HepG2 (cell line): Measurements from ENCODE around the gene CIT.

ENCODE experiments used
- BRF2 ChIP-seq: sonication (generic); formaldehyde crosslinking; IDR thresholded peaks from 2 replicates; pipeline ENCODE4 v1.8.1; 2022; ENCODE audit warnings: mild to moderate bottlenecking, missing genetic modification reagents
- CTCF ChIP-seq: sonication (generic); formaldehyde crosslinking; IDR thresholded peaks from 2 replicates; pipeline ENCODE4 v1.5.0; 2020; ENCODE audit warnings: mild to moderate bottlenecking, missing genetic modification reagents, moderate library complexity
- EZH2 ChIP-seq: conservative IDR thresholded peaks from 2 replicates; pipeline ENCODE4 v1.6.1; 2012; ENCODE audit warnings: mild to moderate bottlenecking, low read depth, low read length, moderate library complexity
- HDAC6 ChIP-seq: fragments of 200-600 bp; sonication (generic); IDR thresholded peaks from 2 replicates; pipeline ENCODE4 v1.7.0; 2017; ENCODE audit warnings: mild to moderate bottlenecking, antibody characterized with exemption, low read length, low read depth
- HMGXB3 ChIP-seq: sonication (generic); formaldehyde crosslinking; IDR thresholded peaks from 2 replicates; pipeline ENCODE4 v1.4.0; 2020; ENCODE audit warnings: missing genetic modification reagents, borderline replicate concordance
- NR2C2 ChIP-seq: sonication (generic); formaldehyde crosslinking; IDR thresholded peaks from 2 replicates; pipeline ENCODE4 v1.4.0; 2020; ENCODE audit warnings: missing genetic modification reagents, mild to moderate bottlenecking, moderate library complexity, borderline replicate concordance
- ZNF362 ChIP-seq: sonication (generic); formaldehyde crosslinking; IDR thresholded peaks from 2 replicates; pipeline ENCODE4 v1.4.0; 2020; ENCODE audit warnings: missing genetic modification reagents, mild to moderate bottlenecking, borderline replicate concordance
- ZNF383 ChIP-seq: sonication (generic); formaldehyde crosslinking; IDR thresholded peaks from 2 replicates; pipeline ENCODE4 v1.4.0; 2020; ENCODE audit warnings: missing genetic modification reagents, mild to moderate bottlenecking, borderline replicate concordance

GRCh38 chr12:119784673-119785072, 92.4 kb downstream of the CIT start:
- TF ChIP-seq CTCF, result no peak
- TF ChIP-seq HDAC6, result no peak
- TF ChIP-seq NR2C2 (CRISPR knock-in tag), result no peak
- TF ChIP-seq BRF2 (CRISPR knock-in tag), result no peak
- no peak for TF ChIP-seq ZNF362 (CRISPR knock-in tag)
- no peak for TF ChIP-seq HMGXB3 (CRISPR knock-in tag)
- no peak for TF ChIP-seq ZNF383 (CRISPR knock-in tag)
- no peak for TF ChIP-seq EZH2
